Kidney epithelial cell (primary cell): ENCODE results near the gene WFDC1. TPM values are rescaled to one million over a fixed set of nuclear protein-coding genes. Genes with fewer than 3 reads are reported as not detected.

Experiments
- DNase-seq: peaks from one replicate; pipeline ENCODE4 v3.0.0-alpha.2; 2010; ENCODE audit warnings: low read depth
- H3K27me3 ChIP-seq: 2 replicates; pipeline ENCODE4 v1.6.0; 2011; ENCODE audit warnings: low read length; ENCODE audit not compliant: control insufficient read depth, insufficient read depth
- H3K36me3 ChIP-seq: 2 replicates; pipeline ENCODE4 v1.5.1; 2011; ENCODE audit warnings: low read length; ENCODE audit not compliant: control insufficient read depth, insufficient read depth
- H3K4me3 ChIP-seq: 2 replicates; pipeline ENCODE4 v1.5.1; 2011; ENCODE audit warnings: low read depth, mild to moderate bottlenecking, control low read depth, low read length
- total RNA-seq: library from RNA; depleted of rRNA; stranded (reverse); fragments of >200 nt; gene quantifications from 2 replicates; pipeline ENCODE4 v1.2.3, GENCODE V29; 2015
- TF ChIP-seq, protein P1 (sequence below): IDR thresholded peaks from 2 replicates; pipeline ENCODE4 v1.5.1; 2011; ENCODE audit warnings: mild to moderate bottlenecking, moderate library complexity, low read length, control low read depth, inconsistent platforms; ENCODE audit not compliant: insufficient read depth, poor library complexity, severe bottlenecking

WFDC1 gene
- total RNA-seq, 1 donor from 2014 or later: 0.29 TPM

DNA sequence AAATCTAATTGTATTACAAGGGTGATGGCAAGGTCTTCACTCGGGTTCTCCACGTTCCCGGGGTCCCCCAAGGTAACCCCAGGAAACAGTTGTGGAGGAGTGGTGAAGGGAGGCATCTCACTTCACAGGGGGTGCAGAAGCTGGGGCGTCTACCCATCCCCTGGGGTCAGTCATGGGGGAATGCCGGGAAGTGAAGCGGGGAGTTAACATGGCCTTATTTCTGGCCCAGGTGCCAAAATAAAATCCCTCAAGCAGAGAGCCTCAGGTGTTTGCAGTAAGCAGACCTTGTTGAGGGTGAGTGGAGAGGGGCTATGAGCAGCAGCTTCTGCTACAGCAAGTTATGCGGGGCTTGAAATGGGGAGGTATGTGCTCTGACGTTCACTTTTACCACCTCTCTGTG is 64.6 kb downstream of the WFDC1 start:
- TF ChIP-seq, protein P1, sequence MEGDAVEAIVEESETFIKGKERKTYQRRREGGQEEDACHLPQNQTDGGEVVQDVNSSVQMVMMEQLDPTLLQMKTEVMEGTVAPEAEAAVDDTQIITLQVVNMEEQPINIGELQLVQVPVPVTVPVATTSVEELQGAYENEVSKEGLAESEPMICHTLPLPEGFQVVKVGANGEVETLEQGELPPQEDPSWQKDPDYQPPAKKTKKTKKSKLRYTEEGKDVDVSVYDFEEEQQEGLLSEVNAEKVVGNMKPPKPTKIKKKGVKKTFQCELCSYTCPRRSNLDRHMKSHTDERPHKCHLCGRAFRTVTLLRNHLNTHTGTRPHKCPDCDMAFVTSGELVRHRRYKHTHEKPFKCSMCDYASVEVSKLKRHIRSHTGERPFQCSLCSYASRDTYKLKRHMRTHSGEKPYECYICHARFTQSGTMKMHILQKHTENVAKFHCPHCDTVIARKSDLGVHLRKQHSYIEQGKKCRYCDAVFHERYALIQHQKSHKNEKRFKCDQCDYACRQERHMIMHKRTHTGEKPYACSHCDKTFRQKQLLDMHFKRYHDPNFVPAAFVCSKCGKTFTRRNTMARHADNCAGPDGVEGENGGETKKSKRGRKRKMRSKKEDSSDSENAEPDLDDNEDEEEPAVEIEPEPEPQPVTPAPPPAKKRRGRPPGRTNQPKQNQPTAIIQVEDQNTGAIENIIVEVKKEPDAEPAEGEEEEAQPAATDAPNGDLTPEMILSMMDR: no peak
- no peak overlapping the region for H3K4me3 ChIP-seq

DNA sequence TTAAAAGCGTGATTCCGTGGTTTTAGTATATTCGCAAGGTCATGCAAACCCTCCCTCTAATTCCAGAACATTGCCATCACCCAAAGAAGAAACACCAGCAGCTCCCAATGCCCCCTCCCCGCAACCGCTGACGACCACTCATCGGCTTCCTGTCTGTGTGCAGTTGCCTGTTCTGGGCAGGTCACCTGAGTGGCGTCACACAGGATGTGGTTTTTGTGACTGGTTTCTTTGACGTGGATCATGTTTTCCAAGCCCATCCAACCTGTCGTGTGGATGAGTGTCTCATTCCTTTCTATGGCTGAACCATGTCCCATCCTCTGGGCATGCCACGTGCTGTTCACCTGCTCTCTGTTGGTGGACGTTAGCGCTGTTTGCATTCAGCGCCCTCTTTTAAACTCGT is 65.5 kb downstream of the WFDC1 start:
- Histone ChIP-seq H3K27me3 (peaks cover 2% of the 10 kb centered on the region), H3K36me3 (no peaks in the 10 kb centered on the region), H3K4me3 (no peak overlapping the region)
- peak; percentile 55 for DNase-seq
- TF ChIP-seq, protein P1: no peak

More for the DNA sequence above, 64.6 kb downstream of the WFDC1 start:
- no peaks in the 10 kb centered on the region for H3K36me3 ChIP-seq
- no peak for DNase-seq
- H3K27me3 ChIP-seq: peaks cover 2% of the 10 kb centered on the region

GRCh38 chr16:84360748-84361147 is 66.1 kb downstream of the WFDC1 start:
- TF ChIP-seq, protein P1: no peak
- no peak for DNase-seq
- Histone ChIP-seq H3K4me3 (no peak overlapping the region), H3K36me3 (no peaks in the 10 kb centered on the region), H3K27me3 (peaks cover 2% of the 10 kb centered on the region)

DNA sequence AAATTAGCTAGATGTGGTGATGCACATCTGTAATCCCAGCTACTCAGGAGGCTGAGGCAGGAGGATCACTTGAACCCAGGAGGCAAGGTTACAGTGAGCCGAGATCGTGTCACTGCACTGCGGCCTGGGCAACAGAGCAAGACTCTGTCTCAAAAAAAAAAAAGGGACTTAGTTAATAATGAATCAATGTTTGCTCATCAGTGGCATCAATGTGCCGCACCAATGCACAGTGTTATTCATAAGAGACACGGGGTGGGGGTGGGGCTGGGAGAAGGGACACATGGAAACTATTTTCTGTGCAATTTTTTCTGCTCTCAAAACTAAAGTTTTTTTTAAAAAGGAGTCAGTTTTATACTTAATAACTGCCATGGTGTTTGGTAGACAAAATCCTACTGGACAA is 66.9 kb downstream of the WFDC1 start:
- Histone ChIP-seq H3K4me3 (no peak overlapping the region), H3K27me3 (peaks cover 2% of the 10 kb centered on the region), H3K36me3 (no peaks in the 10 kb centered on the region)
- peak; percentile 38 for DNase-seq
- TF ChIP-seq, protein P1: no peak

DNA sequence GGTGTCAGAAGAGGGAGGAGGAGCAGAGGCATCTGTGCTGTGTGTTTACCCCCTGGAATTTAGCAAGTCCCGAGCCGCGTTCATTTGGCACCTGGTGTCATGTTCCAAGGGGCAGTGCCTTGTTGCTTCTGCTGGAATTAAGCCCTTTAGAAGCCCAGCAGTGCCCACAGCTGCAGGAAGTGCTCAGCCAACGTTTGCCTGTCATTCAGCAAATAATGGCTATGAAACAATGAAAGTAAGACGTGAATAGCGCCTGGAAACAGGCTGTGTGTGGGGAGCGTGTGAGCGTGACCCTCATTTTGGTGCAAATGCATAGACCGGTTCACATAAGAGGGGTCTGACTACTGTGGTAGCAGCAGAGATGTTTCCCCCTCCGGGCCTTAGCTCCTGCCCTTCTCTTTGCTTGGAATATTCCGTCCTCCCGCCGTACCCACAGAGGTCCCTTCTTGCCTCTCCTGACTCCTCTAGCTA is 67.8 kb downstream of the WFDC1 start:
- H3K4me3 ChIP-seq: no peak overlapping the region
- peaks cover 12% of the 10 kb centered on the region for H3K27me3 ChIP-seq
- no peaks in the 10 kb centered on the region for H3K36me3 ChIP-seq
- no peak for DNase-seq
- TF ChIP-seq, protein P1: no peak

DNA sequence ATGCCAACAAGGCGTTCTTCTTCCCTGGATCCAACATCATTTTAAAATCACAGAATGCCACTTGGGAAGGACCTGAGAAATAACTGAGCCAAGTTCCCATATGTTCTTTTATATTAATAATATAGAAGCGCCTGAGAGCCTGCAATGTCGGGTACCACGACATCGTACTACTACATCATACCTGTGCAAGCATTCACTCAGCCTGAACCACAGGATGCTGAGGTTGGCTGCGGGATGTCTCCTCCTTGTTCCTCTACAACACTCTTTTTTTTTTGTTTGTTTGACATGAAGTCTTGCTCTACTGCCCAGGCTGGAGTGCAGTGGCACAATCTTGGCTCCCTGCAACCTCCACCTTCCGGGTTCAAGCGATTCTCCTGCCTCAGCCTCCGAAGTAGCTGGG is 71.5 kb downstream of the WFDC1 start:
- no peak overlapping the region for H3K4me3 ChIP-seq
- no peaks in the 10 kb centered on the region for H3K36me3 ChIP-seq
- no peak for DNase-seq
- TF ChIP-seq, protein P1: no peak
- H3K27me3 ChIP-seq: peaks cover 38% of the 10 kb centered on the region
